ENCODE data around the gene MLXIPL. TPM values are rescaled to one million over a fixed set of nuclear protein-coding genes. Genes with fewer than 3 reads are reported as not detected.

The MLXIPL gene
- total RNA-seq, 1 experiment from 2014 or later: 19.8 TPM

GRCh38 chr7:73648593-73649332 lies 24.4 kb upstream of the MLXIPL start:
- no TSS peak for BruUV-seq (replicated peaks)
- POLR2A ChIA-PET: no interaction called here
- H3K27ac Mint-ChIP-seq (ENCODE audit: unreplicated experiment): peak overlapping the region; percentile 56
- peaks cover 17% of the 10 kb centered on the region for H3K4me1 Mint-ChIP-seq (ENCODE audit: low read depth, unreplicated experiment)
- no peak for TF ChIP-seq CTCF (IDR thresholded peaks at IDR 0.05; ENCODE audit: insufficient read depth in 1 of 2, low read depth in 1 of 2, low read length in 1 of 2, severe bottlenecking in 1 of 2, unreplicated experiment in 1 of 2)
- peaks cover 6% of the 10 kb centered on the region for H3K27me3 Mint-ChIP-seq (ENCODE audit: insufficient read depth, unreplicated experiment)
- Histone ChIP-seq H3K4me1 (no peaks in the 10 kb centered on the region; the same call in 1 of the 2 replicates), H3K4me3 (ENCODE audit: low read depth, low read length) (peak overlapping the region; percentile 53), H3K27me3 (replicated peaks; ENCODE audit: control insufficient read depth, insufficient read depth, low read length) (no peaks in the 10 kb centered on the region), H3K9me3 (no peaks in the 10 kb centered on the region), H3K36me3 (ENCODE audit: control insufficient read depth, insufficient read depth, low read length) (no peaks in the 10 kb centered on the region)
- no peak for DNase-seq
- H3K9me3 Mint-ChIP-seq (ENCODE audit: unreplicated experiment): no peaks in the 10 kb centered on the region
- H3K4me3 Mint-ChIP-seq (ENCODE audit: unreplicated experiment): peak overlapping the region; percentile 79
- intact Hi-C loops (cut with micrococcal nuclease; ENCODE audit: unreplicated experiment): no loop called here
- CTCF ChIA-PET: no interaction called here
- no peaks in the 10 kb centered on the region for H3K36me3 Mint-ChIP-seq (ENCODE audit: insufficient read depth, unreplicated experiment)

- Histone ChIP-seq H3K27me3 (replicated peaks; ENCODE audit: control insufficient read depth, insufficient read depth, low read length) (no peaks in the 10 kb centered on the region), H3K9me3 (no peaks in the 10 kb centered on the region), H3K36me3 (ENCODE audit: control insufficient read depth, insufficient read depth, low read length) (no peaks in the 10 kb centered on the region), H3K4me1 (no peaks in the 10 kb centered on the region; the same call in 1 of the 2 replicates), H3K4me3 (ENCODE audit: low read depth, low read length) (peak overlapping the region; percentile 53)
- Mint-ChIP-seq H3K27me3 (ENCODE audit: insufficient read depth, unreplicated experiment) (peaks cover 6% of the 10 kb centered on the region), H3K36me3 (ENCODE audit: insufficient read depth, unreplicated experiment) (no peaks in the 10 kb centered on the region), H3K9me3 (ENCODE audit: unreplicated experiment) (no peaks in the 10 kb centered on the region), H3K27ac (ENCODE audit: unreplicated experiment) (peak overlapping the region; percentile 56), H3K4me1 (ENCODE audit: low read depth, unreplicated experiment) (peaks cover 17% of the 10 kb centered on the region), H3K4me3 (ENCODE audit: unreplicated experiment) (peak overlapping the region; percentile 79)
- no TSS peak for BruUV-seq (replicated peaks)
- CTCF ChIA-PET: no interaction called here
- TF ChIP-seq CTCF (IDR thresholded peaks at IDR 0.05; ENCODE audit: insufficient read depth in 1 of 2, low read depth in 1 of 2, low read length in 1 of 2, severe bottlenecking in 1 of 2, unreplicated experiment in 1 of 2): peak in 1 of 2 experiments; percentile 12
- intact Hi-C loops (cut with micrococcal nuclease; ENCODE audit: unreplicated experiment): loop anchor here (2.0 kb wide), 1 partner anchor 77 kb away; no protein-coding TSS in a partner anchor
- DNase-seq: peak; percentile 84 to 85
- POLR2A ChIA-PET: no interaction called here
Observed at GRCh38 chr7:73647725-73648592, 23.6 kb upstream of the MLXIPL start.
